GM12874 (cell line): ENCODE data around the gene PTH2R.

Experiments used
- CTCF ChIP-seq: IDR thresholded peaks from 2 replicates; pipeline ENCODE4 v1.5.1; 2011; ENCODE audit warnings: low read depth, mild to moderate bottlenecking, control low read depth, low read length, moderate library complexity; ENCODE audit not compliant: insufficient read depth

The PTH2R gene

GRCh38 chr2:208493186-208493585, 86.6 kb downstream of the PTH2R start:
- TF ChIP-seq CTCF, result no peak

- no peak for TF ChIP-seq CTCF
Measured at GRCh38 chr2:208496129-208496528, 89.5 kb downstream of the PTH2R start.

GRCh38 chr2:208501206-208501605, 94.6 kb downstream of the PTH2R start:
- no peak for TF ChIP-seq CTCF

- TF ChIP-seq CTCF, result no peak
Measured at GRCh38 chr2:208502288-208502687, 95.7 kb downstream of the PTH2R start.

GRCh38 chr2:208509586-208509985, 103.0 kb downstream of the PTH2R start:
- no peak for TF ChIP-seq CTCF

GRCh38 chr2:208511016-208511415, 104.4 kb downstream of the PTH2R start:
- no peak for TF ChIP-seq CTCF

- TF ChIP-seq CTCF, result no peak
Measured at GRCh38 chr2:208511573-208511972, 105.0 kb downstream of the PTH2R start.

GRCh38 chr2:208515099-208515498, 108.5 kb downstream of the PTH2R start:
- TF ChIP-seq CTCF, result no peak
